ENCODE measurements around the gene MUC22.
A peak's percentile ranks its signal among the peaks of the same experiment; 100 is the strongest.

Gene MUC22

GRCh38 chr6:31079656-31080261 lies 69.5 kb downstream of the MUC22 start:
- DNase-seq (ENCODE audit: low spot score) = peak; percentile 44

GRCh38 chr6:31081872-31082271 lies 71.6 kb downstream of the MUC22 start:
- no peak for DNase-seq (ENCODE audit: low spot score)

- peak; percentile 70 for DNase-seq (ENCODE audit: low spot score)
Measured at GRCh38 chr6:31083742-31084354, 73.6 kb downstream of the MUC22 start.
